HG03139 (cell line): Measurements from ENCODE around the gene C7orf25.
"Not testable (repeated sequence)": the region's sequence is repeated elsewhere in the genome, so short reads cannot be mapped to it uniquely, and the experiment has no call there.

ENCODE experiments used
- ATAC-seq: cut with Tn5 transposase; IDR thresholded peaks from one replicate; pipeline ENCODE4 v1.9.1; 2021; ENCODE audit not compliant: unreplicated experiment

The C7orf25 gene

GRCh38 chr7:42930889-42931288 lies 19.0 kb upstream of the C7orf25 start:
- no peak for ATAC-seq

- no peak for ATAC-seq
Observed at GRCh38 chr7:42929449-42929848, 17.6 kb upstream of the C7orf25 start.

- no peak for ATAC-seq
Observed at GRCh38 chr7:42928754-42929153, 16.9 kb upstream of the C7orf25 start.

GRCh38 chr7:42926204-42926603 lies 14.3 kb upstream of the C7orf25 start:
- no peak for ATAC-seq

- ATAC-seq = no peak
Observed at GRCh38 chr7:42925630-42926029, 13.8 kb upstream of the C7orf25 start.

GRCh38 chr7:42924223-42924838 lies 12.5 kb upstream of the C7orf25 start:
- no peak for ATAC-seq

GRCh38 chr7:42922017-42922753 lies 10.3 kb upstream of the C7orf25 start:
- ATAC-seq = no peak

GRCh38 chr7:42915356-42915755 lies 3.5 kb upstream of the C7orf25 start:
- no peak for ATAC-seq

- no peak for ATAC-seq
Observed at GRCh38 chr7:42914421-42915045, 2.7 kb upstream of the C7orf25 start.

GRCh38 chr7:42914009-42914408 lies 2.1 kb upstream of the C7orf25 start:
- no peak for ATAC-seq

GRCh38 chr7:42913591-42913990 lies 1.7 kb upstream of the C7orf25 start:
- ATAC-seq = no peak

- ATAC-seq = no peak
Observed at GRCh38 chr7:42910306-42910705, 1.6 kb downstream of the C7orf25 start.

- ATAC-seq = no peak
Observed at GRCh38 chr7:42907316-42907715, 4.6 kb downstream of the C7orf25 start.

GRCh38 chr7:42906181-42906580 lies 5.7 kb downstream of the C7orf25 start:
- ATAC-seq = no peak

- no peak for ATAC-seq
Observed at GRCh38 chr7:42902331-42902730, 9.5 kb downstream of the C7orf25 start.

GRCh38 chr7:42900842-42901241 lies 11.0 kb downstream of the C7orf25 start:
- no peak for ATAC-seq

- no peak for ATAC-seq
Observed at GRCh38 chr7:42893346-42894240, 18.3 kb downstream of the C7orf25 start.

- ATAC-seq = no peak
Observed at GRCh38 chr7:42886893-42887505, 24.9 kb downstream of the C7orf25 start.

- ATAC-seq = no peak
Observed at GRCh38 chr7:42886129-42886528, 25.7 kb downstream of the C7orf25 start.

- ATAC-seq = not testable (repeated sequence)
Observed at GRCh38 chr7:42885183-42885582, 26.7 kb downstream of the C7orf25 start.

- peak; percentile 55 for ATAC-seq
Observed at GRCh38 chr7:42883950-42884349, 27.9 kb downstream of the C7orf25 start.
